Progenitor cell of endocrine pancreas (in vitro differentiated cells): ENCODE results near the gene PTPRD. TPM values are rescaled to one million over a fixed set of nuclear protein-coding genes. Genes with fewer than 3 reads are reported as not detected.

Experiments
- DNase-seq: peaks from one replicate; pipeline ENCODE4 v3.0.0; 2021; ENCODE audit warnings: low spot score; ENCODE audit not compliant: unreplicated experiment
- H3K27ac Mint-ChIP-seq: 2 replicates; pipeline ENCODE4 v1.8.0; 2021; ENCODE audit warnings: mild to moderate bottlenecking, moderate library complexity, mixed read lengths
- H3K27me3 Mint-ChIP-seq: 2 replicates; pipeline ENCODE4 v1.8.0; 2021; ENCODE audit warnings: mixed read lengths
- H3K36me3 Mint-ChIP-seq: 2 replicates; pipeline ENCODE4 v1.8.0; 2022; ENCODE audit warnings: mixed read lengths; ENCODE audit not compliant: insufficient read depth
- H3K4me1 Mint-ChIP-seq: 2 replicates; pipeline ENCODE4 v1.8.0; 2021; ENCODE audit warnings: low read depth, mixed read lengths
- H3K4me3 Mint-ChIP-seq: 2 replicates; pipeline ENCODE4 v1.8.0; 2021; ENCODE audit warnings: low read depth, mild to moderate bottlenecking, moderate library complexity, mixed read lengths
- H3K9me3 Mint-ChIP-seq: 2 replicates; pipeline ENCODE4 v1.8.0; 2021; ENCODE audit warnings: low read depth, mixed read lengths
- CTCF ChIP-seq: fragments of 200-600 bp; sonication (generic); IDR thresholded peaks from one replicate; pipeline ENCODE4 v1.5.0; 2021; ENCODE audit warnings: antibody characterized with exemption, mild to moderate bottlenecking; ENCODE audit not compliant: unreplicated experiment
- total RNA-seq: library from RNA; stranded (reverse); gene quantifications from 2 replicates; pipeline ENCODE4 v1.2.1, GENCODE V29; 2021

Gene PTPRD
- total RNA-seq, 1 donor from 2014 or later: 124 TPM

GRCh38 chr9:8713149-8713810 is 1899.5 kb downstream of the PTPRD start:
- no peak for DNase-seq
- H3K27ac Mint-ChIP-seq: no peak overlapping the region
- H3K4me1 Mint-ChIP-seq: peaks cover 3% of the 10 kb centered on the region
- peaks cover 3% of the 10 kb centered on the region for H3K36me3 Mint-ChIP-seq
- no peak overlapping the region for H3K4me3 Mint-ChIP-seq
- TF ChIP-seq CTCF: no peak
- no peaks in the 10 kb centered on the region for H3K27me3 Mint-ChIP-seq
- H3K9me3 Mint-ChIP-seq: no peaks in the 10 kb centered on the region

DNA sequence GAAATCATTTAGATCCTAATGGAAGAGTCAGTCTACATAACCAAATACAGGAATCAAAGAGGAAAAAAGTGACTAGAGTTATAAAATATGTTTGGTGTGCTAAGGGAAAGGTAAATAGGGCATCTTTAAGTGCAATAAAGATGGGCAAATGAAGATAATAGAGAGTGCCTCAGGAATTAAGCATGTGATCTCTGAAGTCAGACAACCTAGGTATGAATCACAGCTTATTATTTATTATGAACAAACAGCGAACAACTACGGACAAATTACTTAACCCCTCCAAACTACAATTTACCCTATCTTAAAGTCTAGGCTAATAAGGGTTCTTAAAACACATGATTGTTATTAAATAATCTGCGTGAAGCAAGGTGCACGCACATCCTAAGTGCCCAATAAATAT is 1903.1 kb downstream of the PTPRD start:
- Mint-ChIP-seq H3K27ac (no peak overlapping the region), H3K4me3 (no peak overlapping the region), H3K36me3 (peaks cover 3% of the 10 kb centered on the region), H3K9me3 (no peaks in the 10 kb centered on the region), H3K27me3 (no peaks in the 10 kb centered on the region), H3K4me1 (peaks cover 3% of the 10 kb centered on the region)
- no peak for TF ChIP-seq CTCF
- no peak for DNase-seq

- TF ChIP-seq CTCF: no peak
- H3K4me1 Mint-ChIP-seq: peaks cover 3% of the 10 kb centered on the region
- peaks cover 4% of the 10 kb centered on the region for H3K36me3 Mint-ChIP-seq
- H3K27me3 Mint-ChIP-seq: no peaks in the 10 kb centered on the region
- H3K27ac Mint-ChIP-seq: no peak overlapping the region
- DNase-seq: no peak
- H3K9me3 Mint-ChIP-seq: no peaks in the 10 kb centered on the region
- H3K4me3 Mint-ChIP-seq: no peak overlapping the region
Measured at GRCh38 chr9:8708728-8709127, 1904.1 kb downstream of the PTPRD start.

DNA sequence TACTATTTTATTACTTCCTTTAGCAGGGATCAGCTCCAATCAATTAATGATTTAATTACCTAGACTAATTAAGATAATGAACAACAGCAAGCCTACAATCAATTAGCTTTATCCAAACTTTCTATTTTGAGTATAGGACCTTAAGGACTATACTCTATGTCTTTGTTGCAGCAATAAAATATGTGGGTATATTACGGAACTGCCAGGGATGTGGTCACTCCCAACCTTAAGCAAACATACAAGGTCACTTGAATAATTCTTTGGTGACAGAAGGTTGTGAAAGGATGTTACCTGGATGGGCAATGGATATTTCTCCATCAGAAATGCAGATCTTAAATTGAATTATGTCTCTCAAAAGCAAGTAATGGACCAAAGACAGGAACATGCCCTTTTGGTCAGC is 1905.8 kb downstream of the PTPRD start:
- Mint-ChIP-seq H3K36me3 (peaks cover 1% of the 10 kb centered on the region), H3K9me3 (no peaks in the 10 kb centered on the region), H3K27me3 (no peaks in the 10 kb centered on the region)

GRCh38 chr9:8706531-8706930 is 1906.3 kb downstream of the PTPRD start:
- TF ChIP-seq CTCF: no peak
- peaks cover 9% of the 10 kb centered on the region for H3K4me1 Mint-ChIP-seq
- H3K36me3 Mint-ChIP-seq: peaks cover 1% of the 10 kb centered on the region
- DNase-seq: no peak
- H3K27me3 Mint-ChIP-seq: no peaks in the 10 kb centered on the region
- no peak overlapping the region for H3K27ac Mint-ChIP-seq
- no peak overlapping the region for H3K4me3 Mint-ChIP-seq
- peaks cover 4% of the 10 kb centered on the region for H3K9me3 Mint-ChIP-seq

More for the DNA sequence above, 1905.8 kb downstream of the PTPRD start:
- no peak for TF ChIP-seq CTCF
- Mint-ChIP-seq H3K27ac (no peak overlapping the region), H3K4me1 (peaks cover 6% of the 10 kb centered on the region), H3K4me3 (no peak overlapping the region)
- DNase-seq: no peak
